ENCODE results near the gene B3GALT2. TPM values are rescaled to one million over a fixed set of nuclear protein-coding genes. Genes with fewer than 3 reads are reported as not detected.

Gene B3GALT2
- total RNA-seq, 1 experiment from 2014 or later = not detected

DNA sequence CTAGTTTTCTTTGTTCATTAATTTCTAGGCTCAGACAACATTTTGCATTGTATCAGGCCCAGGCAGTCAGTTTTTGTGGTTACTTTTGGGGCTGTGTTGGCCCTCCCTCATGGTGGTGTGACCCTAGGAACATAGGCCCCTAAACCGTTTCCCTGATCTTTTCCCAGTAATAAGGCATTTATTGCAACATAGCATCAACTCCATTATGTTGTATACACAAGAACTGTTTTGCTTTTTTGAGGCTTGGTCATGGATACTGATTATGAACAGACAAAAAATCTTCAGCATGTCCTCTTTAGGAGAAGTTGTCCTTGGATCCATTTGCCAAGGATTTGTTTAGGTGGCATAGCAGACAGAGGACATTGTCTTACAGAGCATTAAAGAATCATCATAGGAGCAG is 10.3 kb downstream of the B3GALT2 start:
- 0 out of 7 replicates have a peak overlapping the region, but pooled peaks of 1 of the 3 experiments have one; percentile 38 for H3K27ac Mint-ChIP-seq
- H2AK5ac ChIP-seq (ENCODE audit: insufficient read length, low read length) = no peak overlapping the region
- H3K27ac ChIP-seq (ENCODE audit: insufficient read length, low read depth, low read length) = no peak overlapping the region
- no peak overlapping the region for H3K4me3 Mint-ChIP-seq
- no peak overlapping the region for H2BK20ac ChIP-seq (ENCODE audit: low read depth, low read length, poor library complexity, severe bottlenecking)
- H2BK5ac ChIP-seq (ENCODE audit: insufficient read length, low read length) = no peak overlapping the region
- H4K8ac ChIP-seq (replicated peaks; ENCODE audit: insufficient read length, low read depth, low read length) = no peak overlapping the region
- no peak overlapping the region for H3K14ac ChIP-seq (ENCODE audit: insufficient read depth, low read length)
- no peaks in the 10 kb centered on the region for H3K4me1 ChIP-seq (ENCODE audit: insufficient read depth, low read length)
- DNase-seq = no peak
- no peak overlapping the region for H3K23ac ChIP-seq (ENCODE audit: insufficient read length, low read depth, low read length)
- H2BK12ac ChIP-seq (ENCODE audit: insufficient read length, low read depth, low read length) = no peak overlapping the region
- H3K27me3 ChIP-seq (ENCODE audit: insufficient read depth, low read length) = no peaks in the 10 kb centered on the region
- H3K27me3 Mint-ChIP-seq (ENCODE audit: low read depth) = no peaks in the 10 kb centered on the region
- H4K20me1 ChIP-seq (ENCODE audit: control insufficient read depth, insufficient read depth, insufficient read length) = no peaks in the 10 kb centered on the region
- H3K4me1 Mint-ChIP-seq = peaks cover 4 to 8% of the 10 kb centered on the region in 2 experiments; a peak in 2 of 4 replicates
- H3T11ph ChIP-seq (ENCODE audit: low read length) = no peak overlapping the region
- H3K36me3 Mint-ChIP-seq (ENCODE audit: insufficient read depth in 1 of 3, low read depth in 3 of 3) = peaks cover 0 to 7% (median 0%) of the 10 kb centered on the region in 3 experiments; a peak in 1 of 7 replicates
- 0 out of 2 replicates have a peak, but pooled peaks cover 2% of the 10 kb centered on the region for H3K79me2 ChIP-seq (ENCODE audit: insufficient read depth, low read length)
- H3K4me2 ChIP-seq (ENCODE audit: insufficient read depth, insufficient read length, low read length) = no peak overlapping the region
- TF ChIP-seq, protein P1, sequence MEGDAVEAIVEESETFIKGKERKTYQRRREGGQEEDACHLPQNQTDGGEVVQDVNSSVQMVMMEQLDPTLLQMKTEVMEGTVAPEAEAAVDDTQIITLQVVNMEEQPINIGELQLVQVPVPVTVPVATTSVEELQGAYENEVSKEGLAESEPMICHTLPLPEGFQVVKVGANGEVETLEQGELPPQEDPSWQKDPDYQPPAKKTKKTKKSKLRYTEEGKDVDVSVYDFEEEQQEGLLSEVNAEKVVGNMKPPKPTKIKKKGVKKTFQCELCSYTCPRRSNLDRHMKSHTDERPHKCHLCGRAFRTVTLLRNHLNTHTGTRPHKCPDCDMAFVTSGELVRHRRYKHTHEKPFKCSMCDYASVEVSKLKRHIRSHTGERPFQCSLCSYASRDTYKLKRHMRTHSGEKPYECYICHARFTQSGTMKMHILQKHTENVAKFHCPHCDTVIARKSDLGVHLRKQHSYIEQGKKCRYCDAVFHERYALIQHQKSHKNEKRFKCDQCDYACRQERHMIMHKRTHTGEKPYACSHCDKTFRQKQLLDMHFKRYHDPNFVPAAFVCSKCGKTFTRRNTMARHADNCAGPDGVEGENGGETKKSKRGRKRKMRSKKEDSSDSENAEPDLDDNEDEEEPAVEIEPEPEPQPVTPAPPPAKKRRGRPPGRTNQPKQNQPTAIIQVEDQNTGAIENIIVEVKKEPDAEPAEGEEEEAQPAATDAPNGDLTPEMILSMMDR (conservative IDR thresholded peaks at IDR 0.05) = no peak
- H3K4ac ChIP-seq (ENCODE audit: low read depth, low read length) = no peak overlapping the region
- WGBS (ENCODE audit: extremely low coverage, insufficient read length, low lambda C conversion rate) = no CpG with 5 or more reads among the region's 1 CpG
- no peak overlapping the region for H2BK120ac ChIP-seq (ENCODE audit: low read depth, low read length, poor library complexity, severe bottlenecking)
- no peaks in the 10 kb centered on the region for H3K79me1 ChIP-seq (ENCODE audit: insufficient read depth, low read depth, low read length, poor library complexity, severe bottlenecking)
- H2AFZ ChIP-seq (ENCODE audit: low read length) = no peak overlapping the region
- H4K91ac ChIP-seq (ENCODE audit: insufficient read length, low read depth, low read length) = no peak overlapping the region
- H4K5ac ChIP-seq (ENCODE audit: insufficient read length, low read depth, low read length) = no peak overlapping the region
- H3K56ac ChIP-seq (ENCODE audit: insufficient read length, low read depth, low read length) = no peak overlapping the region
- H3K23me2 ChIP-seq (ENCODE audit: insufficient read length, low read depth, low read length, poor library complexity, severe bottlenecking) = no peaks in the 10 kb centered on the region
- no peaks in the 10 kb centered on the region for H3K9me3 Mint-ChIP-seq
- no peak overlapping the region for H3K18ac ChIP-seq (ENCODE audit: insufficient read length, low read depth, low read length)
- H3K9me3 ChIP-seq (ENCODE audit: control insufficient read depth, low read depth, low read length) = no peaks in the 10 kb centered on the region
- H2BK15ac ChIP-seq (ENCODE audit: low read depth, low read length) = no peak overlapping the region
- H3K9ac ChIP-seq (ENCODE audit: extremely low read depth, insufficient read length, low read length) = no peak overlapping the region
